NCI-H748 treated with DMSO at 0.1 percent for 48 hours (cell line): ENCODE measurements around the gene EFCAB11.
A peak's percentile ranks its signal among the peaks of the same experiment; 100 is the strongest.
"Not testable (repeated sequence)": the region's sequence is repeated elsewhere in the genome, so short reads cannot be mapped to it uniquely, and the experiment has no call there.

Experiments used
- DNase-seq: peaks from one replicate; lab custom pipeline; 2025; lab: John Stamatoyannopoulos, UW

Gene EFCAB11

DNA sequence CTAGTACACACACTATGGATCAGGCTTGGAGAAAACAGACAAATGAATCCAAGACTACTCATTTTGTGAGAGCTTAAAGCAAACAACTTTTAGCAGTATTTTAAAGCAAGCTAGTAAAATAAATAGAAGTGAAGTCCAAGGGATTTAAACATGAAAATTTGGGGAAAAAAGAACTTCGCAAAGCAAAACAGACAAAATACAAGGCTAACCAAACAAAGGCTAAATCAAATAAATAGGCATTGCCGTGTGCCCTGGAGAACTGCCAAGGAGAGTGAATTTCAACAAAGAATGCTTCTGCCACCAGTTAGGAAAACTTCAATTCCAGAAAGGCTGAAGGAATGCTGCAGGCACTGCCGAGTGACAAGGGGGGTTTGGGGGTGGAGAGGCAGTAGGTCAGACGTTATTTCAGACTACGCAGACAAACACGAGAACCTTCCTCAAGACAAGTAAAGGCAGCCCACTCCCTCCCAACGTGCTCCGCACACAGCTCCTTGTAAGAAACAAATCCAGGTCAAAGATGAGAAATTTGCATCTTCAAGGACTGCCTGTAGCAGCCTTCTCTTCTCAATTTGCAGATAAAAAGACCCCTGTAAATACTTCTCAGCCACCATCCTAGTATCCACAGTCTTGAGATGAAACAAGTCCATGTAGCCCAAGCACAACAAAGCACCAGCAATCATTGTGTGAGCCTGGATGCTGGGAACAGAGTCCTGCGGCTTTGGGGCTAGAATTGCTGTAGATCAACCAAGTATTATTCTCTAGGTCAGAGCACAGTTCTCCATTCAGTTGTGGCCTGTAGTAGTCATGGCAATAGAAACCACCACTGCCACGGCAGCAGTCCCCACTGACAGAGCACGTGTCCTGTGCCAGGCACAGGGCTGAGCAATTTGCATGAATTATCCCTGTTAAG is 43.3 kb downstream of the EFCAB11 start:
- DNase-seq: no peak

DNA sequence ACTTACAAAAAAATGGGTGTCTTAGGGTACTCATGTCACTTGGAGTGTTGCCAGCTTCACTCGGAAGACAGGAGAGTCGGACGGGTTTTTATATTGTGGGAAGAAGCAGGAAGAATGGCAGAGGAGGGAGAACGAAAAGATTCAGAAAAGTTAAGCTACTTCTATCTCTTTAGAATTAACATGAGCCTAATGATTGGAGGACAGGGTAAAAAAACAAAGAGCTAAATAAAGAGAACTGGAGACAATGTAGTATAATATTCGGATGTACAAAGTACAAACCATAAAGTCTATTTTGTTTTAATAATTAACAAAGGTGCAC is 43.9 kb downstream of the EFCAB11 start:
- no peak for DNase-seq

DNA sequence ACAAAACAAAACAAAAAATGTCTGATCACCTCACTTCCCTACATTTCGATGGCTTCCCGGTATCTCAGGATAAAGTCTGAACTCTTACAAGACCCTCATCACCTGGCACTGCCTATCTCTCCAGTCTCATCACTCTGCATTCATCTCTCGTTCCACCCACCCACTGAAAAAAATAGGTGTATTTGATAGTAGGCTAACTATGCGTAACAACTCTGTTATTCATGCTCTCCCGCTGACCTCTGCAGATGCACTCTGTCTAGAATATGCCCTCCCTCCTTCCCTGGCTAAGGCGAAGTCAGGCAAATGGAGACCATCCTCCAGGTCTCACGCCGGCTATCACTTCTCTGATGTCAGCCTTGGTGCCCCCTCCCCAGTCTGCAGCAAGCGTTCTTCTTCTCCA is 44.9 kb downstream of the EFCAB11 start:
- no peak for DNase-seq

DNA sequence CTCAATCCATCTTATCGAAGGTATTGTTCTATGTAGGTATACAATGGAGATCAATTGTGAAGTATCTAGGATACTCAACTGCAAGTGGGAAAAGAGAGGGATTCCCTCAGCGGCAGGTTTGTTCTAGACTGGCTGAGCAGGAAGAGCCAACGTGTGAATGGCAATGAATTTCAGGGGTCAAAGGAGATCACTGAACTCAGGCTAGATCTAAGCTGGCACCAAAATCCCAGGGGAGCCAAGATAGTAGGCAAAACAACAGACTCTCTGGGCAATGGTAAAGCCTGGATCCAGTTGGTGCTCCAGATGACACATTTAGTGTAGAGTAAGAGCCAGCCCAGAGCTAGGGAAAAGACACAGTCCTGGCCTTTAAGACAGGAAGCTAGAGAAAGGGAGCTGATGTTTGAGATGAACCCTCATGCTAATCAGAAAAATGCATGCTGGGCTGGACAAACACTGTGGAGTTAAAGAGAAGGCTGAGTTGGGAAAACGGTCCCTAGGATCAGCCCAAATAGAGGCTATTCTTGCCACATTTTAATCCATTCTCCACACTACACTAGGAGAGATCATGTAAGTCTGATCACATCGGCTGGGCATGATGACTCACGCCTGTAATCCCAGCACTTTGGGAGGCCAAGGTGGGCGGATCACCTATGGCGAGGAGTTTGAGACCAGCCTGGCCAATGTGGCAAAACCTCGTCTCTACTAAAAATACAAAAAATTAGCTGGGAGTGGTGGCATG is 45.6 kb downstream of the EFCAB11 start:
- no peak for DNase-seq

DNA sequence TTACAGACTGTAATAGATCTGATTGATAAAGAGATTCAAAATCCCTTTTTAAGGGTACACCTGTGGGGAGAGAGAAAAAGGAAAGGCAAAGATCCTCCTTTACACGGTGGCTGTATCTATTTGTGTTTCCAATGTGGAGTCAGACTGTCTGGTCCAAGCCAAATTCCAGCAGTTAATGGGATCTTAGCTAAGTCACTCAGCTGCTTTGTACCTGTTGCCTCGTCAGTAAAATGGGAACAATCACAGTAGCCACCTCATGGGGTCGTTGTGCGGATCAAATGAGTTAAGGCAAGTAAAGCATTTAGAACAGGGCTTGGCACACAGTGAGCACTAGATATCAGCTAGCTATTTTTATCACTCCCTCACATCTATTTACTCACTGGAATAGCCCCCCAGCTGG is 46.9 kb downstream of the EFCAB11 start:
- DNase-seq: peak; percentile 62

DNA sequence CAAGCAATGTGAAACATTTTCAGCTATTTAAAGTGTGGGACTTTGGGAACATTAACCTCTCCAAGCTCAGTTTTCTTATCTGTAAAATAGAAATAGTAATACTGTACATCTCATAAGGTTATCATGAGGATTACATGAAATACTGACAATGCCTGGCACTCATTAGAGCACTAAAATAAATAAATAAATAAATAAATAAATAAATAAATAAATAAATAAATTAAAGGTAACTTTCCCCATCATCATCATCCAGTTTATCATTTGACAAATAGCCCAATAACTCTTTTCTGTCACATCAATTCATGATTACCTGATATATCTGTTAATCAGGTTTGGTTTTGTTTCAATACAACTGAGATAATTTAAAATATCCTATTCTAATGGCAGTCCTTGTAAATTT is 48.5 kb downstream of the EFCAB11 start:
- DNase-seq: no peak

DNA sequence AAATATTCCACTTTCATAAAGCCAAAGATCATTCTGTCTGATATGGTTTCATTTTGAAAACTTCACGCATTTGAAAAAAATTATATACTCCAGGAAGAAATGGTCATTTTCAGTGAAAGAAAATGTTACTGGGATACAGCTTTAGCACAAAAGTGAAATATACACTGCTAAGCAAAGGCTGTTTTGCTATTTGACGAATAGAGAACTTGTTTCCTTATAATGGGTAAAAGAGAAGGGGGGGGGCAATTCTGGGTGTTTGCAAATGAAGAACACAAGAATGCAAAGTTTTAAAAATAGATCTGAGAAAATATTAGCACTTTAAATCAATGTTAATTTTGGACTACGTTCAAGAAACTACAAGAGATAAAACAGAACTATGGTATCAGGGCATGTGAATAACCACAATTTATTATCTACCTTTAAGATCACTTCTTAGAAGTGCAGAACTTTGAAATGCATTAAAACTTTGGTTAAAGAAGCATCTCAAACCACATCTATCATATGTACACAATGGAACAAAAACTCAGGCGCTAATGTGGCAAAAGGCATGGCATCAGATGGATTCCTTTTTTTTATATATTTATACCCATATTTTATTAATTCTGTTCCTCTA is 51.1 kb downstream of the EFCAB11 start:
- DNase-seq: no peak

DNA sequence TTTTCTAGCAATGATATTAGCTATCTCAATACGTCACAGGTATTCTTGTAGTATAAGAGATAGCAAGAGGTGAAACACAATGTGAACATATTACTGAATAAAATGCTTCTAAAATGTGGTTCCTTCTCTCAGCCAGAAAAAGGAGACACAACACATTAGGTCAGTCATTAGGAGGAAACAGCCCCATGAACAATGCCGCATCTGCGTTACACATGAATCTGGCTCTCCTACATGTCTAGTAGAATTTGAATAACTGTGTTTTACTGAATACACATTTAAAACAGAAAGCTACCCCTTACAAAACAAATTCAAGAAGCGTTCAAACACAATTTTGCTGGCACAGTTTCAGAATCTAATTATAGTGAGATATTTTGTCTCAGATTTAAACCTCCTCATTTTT is 51.6 kb downstream of the EFCAB11 start:
- DNase-seq: peak; percentile 22

DNA sequence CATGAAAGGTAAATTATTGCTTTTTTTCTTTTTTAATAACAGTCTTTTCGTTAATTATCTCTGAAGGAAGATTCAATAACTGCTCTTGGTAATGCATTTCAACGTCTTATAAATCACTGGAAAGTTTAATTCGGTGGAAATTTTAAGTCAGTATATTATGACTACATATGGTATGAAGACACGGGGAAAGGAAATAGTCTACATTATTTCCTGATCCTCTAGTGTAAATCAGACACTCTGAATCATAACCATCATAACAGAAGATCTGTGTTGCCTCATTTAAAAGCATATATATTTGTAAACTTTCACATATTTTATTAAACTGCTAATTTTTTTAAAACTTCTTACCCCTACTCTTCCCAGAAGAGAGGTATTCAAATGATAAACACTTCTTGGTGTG is 53.7 kb downstream of the EFCAB11 start:
- no peak for DNase-seq

DNA sequence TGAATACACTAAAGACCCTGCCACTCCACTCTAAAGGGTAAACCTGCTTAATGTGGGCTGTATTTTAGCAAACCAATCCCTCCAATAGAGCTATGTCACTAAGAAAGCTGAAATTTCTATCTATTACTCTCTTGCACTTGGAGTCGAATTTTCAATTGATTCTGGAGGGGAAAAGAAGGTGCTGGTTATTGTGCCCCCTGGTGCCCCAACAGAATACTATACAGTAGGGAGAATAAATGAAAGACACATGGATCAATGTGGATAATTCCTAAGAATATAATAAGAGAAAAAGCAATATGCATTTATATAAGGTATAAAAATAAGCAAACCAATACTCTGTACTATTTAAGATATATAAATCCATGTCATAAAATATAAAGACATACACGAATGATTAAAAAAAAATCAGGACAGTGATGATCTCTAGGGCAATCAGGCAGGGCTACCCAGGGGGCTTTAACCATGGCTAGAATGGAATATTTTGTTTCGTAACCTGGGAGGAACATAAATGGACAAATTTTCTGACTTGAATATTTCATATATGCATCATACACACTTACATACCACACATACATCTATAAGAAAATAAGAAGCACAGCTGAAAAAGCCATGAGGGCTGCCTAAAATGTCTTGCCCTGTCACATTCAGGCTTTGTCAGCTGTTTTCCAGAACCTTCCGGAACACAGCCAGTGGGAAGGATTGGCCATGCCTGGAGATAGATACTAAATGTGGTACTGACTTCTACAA is 54.4 kb downstream of the EFCAB11 start:
- DNase-seq: no peak

DNA sequence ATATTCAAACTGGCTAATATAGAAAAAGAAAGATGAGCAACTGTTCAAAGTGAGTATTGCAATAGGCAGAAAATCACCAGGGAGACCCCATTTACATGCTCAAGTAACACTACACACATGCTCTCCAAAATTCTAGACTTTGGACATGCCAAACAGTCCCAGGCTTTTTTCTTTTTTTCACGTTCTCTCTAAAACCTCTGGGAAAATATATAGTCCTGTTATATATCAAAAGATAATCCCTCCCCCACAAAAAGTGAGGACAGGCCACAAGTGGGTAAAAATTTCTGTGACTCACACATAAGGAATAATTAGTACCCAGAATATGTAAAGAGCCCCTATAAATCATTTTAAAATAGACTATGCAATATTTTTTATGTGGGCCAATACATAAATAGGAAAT is 55.2 kb downstream of the EFCAB11 start:
- DNase-seq: no peak

DNA sequence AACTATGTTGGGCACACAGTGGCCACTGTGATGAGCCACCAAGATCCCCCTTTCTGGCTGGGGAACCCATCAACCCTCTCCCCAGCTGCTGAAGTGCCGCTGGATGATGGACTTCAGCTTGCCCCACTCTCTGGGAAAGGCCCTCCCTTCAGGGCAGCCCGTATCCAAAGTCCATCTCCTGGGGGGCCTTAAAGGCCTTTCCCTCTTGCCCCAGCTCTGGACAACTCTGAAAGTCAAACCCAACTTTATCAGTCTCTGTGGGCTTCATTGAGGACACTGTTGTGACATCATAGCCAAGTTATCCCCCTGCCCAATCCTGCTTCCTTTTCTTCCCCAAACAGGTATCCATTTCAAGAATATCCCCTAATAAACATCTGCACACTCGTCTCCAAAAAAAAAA is 61.1 kb downstream of the EFCAB11 start:
- DNase-seq: not testable (repeated sequence)

DNA sequence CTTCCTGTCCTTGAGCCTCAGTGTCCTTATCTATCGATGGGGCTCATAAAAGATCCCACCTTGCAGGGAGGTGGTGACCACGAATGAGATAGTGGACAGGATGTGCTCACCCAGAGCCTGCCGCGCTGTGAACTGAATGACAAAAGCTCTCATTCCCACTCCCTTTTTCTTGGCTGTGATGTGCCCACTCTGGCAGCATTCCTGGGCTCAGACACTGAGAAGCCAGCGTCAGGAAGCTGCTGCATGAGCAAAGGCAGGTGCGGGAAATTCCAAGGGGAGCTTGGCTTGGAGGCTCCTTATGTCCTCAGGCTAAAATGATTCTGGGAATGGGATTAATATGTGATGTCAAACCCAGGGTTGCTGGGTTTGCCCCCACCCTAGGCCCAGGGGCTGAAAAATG is 61.6 kb downstream of the EFCAB11 start:
- no peak for DNase-seq

DNA sequence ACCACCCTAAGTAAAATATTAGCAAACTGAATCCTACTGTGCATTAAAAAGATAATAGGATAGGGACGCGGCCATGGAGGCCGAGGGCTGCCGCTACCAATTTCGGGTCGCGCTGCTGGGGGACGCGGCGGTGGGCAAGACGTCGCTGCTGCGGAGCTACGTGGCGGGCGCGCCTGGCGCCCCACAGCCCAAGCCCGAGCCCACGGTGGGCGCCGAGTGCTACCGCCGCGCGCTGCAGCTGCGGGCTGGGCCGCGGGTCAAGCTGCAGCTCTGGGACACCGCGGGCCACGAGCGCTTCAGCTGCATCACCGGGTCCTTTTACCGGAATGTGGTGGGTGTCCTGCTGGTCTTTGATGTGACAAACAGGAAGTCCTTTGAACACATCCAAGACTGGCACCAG is 62.8 kb downstream of the EFCAB11 start:
- DNase-seq: not testable (repeated sequence)

DNA sequence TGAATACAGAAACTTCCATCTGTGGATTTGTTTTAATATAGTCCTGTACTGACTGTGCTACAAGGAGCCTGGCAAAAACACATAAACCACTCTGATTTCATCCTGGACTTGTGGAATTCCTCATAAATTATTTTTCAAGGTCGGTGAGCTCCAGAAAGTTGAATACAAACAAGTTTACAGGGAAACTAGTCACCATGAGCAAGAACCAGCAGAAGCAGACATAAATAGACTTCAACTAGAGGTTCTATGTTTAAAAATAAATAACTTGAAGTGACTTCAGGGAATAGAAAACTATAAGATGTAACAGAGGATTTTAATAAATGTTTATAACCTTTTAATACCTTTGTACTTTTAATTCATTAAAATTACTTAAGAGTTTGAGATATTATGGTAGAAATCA is 63.5 kb downstream of the EFCAB11 start:
- no peak for DNase-seq

DNA sequence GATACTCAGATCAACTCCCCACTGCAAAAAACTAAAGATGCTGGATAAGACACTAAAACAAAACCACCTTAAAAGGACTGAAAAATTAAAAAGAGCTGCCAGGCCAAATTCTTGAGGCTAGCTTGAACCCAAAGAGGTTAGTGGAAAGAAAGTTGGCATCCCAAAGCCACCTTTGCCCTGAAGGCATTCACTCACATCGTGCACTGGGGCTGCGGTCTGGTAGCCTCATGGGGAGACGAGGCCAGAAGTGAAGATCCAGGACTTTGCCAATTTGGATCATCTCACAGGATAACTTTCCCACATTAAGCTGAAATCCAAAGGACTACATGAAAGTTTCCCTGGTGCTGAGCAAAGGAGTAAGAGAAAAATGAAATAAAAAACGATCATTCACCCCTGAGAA is 63.9 kb downstream of the EFCAB11 start:
- DNase-seq: no peak

DNA sequence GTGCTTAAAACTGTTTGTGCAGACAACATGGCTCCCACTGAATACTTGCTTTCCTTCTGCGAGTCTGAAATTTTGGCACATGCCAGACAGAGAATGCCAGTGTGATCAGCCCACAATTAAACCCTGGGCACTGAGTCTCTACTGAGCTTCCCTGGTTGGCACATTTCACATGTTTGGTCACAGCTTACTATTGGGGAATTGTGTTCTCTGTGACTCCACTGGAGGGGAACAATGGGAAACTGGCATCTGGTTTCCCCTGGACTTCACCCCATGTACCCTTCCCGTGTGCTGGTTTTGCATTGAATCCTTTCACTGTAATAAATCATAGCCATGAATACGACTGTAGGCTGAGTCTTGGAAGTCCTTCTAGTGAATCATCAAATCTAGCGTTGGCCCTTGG is 64.9 kb downstream of the EFCAB11 start:
- no peak for DNase-seq

DNA sequence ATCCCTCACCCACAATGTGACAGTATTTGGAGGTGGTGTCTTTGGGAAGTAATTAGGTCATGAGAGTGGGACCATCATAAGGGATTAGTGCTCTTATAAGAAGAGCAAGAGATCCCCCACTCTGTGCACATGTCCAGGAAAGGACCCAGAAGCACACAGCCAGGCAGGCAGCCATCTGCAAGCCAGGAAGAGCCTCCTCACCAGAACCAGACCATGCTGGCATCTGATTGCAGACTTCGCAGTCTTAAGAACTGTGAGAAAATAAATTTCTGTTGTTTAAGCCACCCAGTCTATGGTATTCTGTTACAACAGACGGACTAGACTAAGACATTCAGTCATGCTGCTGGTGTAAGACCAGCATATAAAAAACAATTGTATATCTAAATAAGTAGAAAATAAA is 69.8 kb downstream of the EFCAB11 start:
- DNase-seq: no peak

DNA sequence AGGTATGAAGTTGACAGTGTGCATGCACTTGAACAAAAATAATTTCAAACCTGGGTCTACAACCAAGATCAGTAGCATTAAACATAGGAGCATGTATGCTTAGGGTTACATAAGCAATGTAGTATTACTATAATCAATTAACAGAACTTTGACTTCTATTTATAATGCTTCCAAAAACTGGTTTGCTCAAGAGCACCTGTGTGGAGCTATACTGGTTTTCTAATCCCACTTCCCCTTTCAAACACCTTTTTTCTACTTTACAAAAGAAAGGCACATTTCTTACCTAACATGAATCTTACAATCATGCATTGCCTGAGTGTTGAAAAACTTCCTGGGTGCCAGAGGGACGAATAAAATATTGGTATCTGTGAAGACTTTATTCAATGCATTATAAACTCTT is 72.7 kb downstream of the EFCAB11 start:
- no peak for DNase-seq

DNA sequence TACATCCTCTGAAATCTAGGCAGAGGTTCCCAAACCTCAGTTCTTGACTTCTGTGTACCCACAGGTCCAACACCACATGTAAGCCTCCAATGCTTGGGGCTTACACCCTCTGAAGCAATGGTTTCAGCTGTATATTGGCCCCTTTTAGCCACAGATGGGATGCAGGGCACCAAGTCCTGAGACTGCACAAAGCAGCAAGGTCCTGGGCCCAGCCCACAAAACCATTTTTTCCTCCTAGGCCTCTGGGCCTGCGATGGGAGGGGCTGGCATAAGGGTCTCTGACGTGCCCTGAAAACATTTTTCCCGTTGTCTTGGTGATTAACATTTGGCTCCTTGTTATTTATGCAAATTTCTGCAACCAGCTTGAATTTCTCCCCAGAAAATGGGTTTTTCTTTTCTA is 80.4 kb downstream of the EFCAB11 start:
- DNase-seq: not testable (repeated sequence)

DNA sequence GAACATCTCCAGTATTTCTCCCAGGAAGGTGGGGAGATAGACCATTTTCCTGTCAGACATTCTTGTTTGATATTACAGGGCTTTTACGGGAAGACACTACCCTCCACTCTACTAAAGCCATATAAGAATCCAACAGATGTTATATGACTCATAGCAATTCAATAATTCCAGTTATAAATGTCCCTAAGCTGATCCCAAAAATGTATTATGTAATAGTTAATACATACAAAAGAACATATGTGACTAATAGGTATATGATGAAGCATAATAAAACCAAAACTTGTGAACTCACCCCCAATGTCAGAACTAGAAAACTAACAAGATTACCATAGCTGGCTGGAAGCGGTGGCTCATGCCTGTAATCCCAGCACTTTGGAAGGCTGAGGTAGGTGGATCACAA is 84.2 kb downstream of the EFCAB11 start:
- DNase-seq: no peak

DNA sequence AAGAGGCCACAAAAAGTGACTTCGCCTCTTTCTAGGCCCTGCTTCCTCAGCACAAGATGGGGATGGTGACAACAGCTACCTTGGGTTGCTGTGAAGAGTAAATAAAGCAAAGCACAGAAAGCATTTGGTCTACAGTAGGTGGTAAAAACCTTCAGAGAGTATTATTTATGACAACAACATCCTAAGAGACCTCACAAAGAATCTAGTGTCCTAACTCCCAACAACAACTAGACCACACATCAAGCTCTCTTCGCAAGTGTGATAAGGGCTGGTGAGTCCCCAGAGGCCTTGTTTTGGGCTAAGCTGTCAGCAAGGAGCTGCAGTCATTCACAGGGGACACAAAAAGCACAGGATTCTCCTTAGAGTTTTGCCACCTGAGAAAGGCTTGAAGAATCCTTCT is 84.9 kb downstream of the EFCAB11 start:
- no peak for DNase-seq
